Heart right ventricle (tissue), 16 donors: ENCODE data around the gene MAD1L1. TPM values are rescaled to one million over a fixed set of nuclear protein-coding genes. Genes with fewer than 3 reads are reported as not detected.

Experiments used
- ATAC-seq, 8 donors: fragments of 200-7000 bp; cut with Tn5 transposase; one replicate each; pipeline ENCODE4 v1.9.1; 2020; ENCODE audit warnings: mild to moderate bottlenecking in 8 of 8, moderate library complexity in 8 of 8, moderate number of reproducible peaks in 1 of 8
- DNase-seq, 2 donors: peaks; one replicate each; pipeline ENCODE4 v3.0.0-alpha.2; 2020
- H3K27ac ChIP-seq, 10 donors: fragments of 200-600 bp; sonication (generic) in 2 of 10; one replicate each; pipeline versions ENCODE4 v1.5.0 to v1.8.0; 2020 to 2022; ENCODE audit warnings: mild to moderate bottlenecking in 3 of 10
- H3K27me3 ChIP-seq, 7 donors: fragments of 200-600 bp; one replicate each; pipeline ENCODE4 v1.8.0; 2021 to 2022; ENCODE audit warnings: mild to moderate bottlenecking in 2 of 7
- H3K36me3 ChIP-seq, 9 donors: fragments of 200-600 bp; sonication (generic) in 1 of 9; one replicate each; pipeline versions ENCODE4 v1.5.0 to v1.8.0; 2020 to 2022; ENCODE audit warnings: mild to moderate bottlenecking in 2 of 9
- H3K4me1 ChIP-seq, 9 donors: fragments of 200-600 bp; sonication (generic) in 1 of 9; one replicate each; pipeline versions ENCODE4 v1.5.0 to v1.8.0; 2020 to 2022; ENCODE audit warnings: mild to moderate bottlenecking in 4 of 9
- H3K4me3 ChIP-seq, 10 donors: fragments of 200-600 bp; sonication (generic) in 2 of 10; one replicate each; pipeline versions ENCODE4 v1.5.0 to v1.8.0; 2020 to 2022; ENCODE audit warnings: mild to moderate bottlenecking in 7 of 10, moderate library complexity in 2 of 10
- H3K9me3 ChIP-seq, 11 donors: fragments of 200-600 bp in 10 of 11; sonication (generic) in 2 of 11; one replicate each; pipeline versions ENCODE4 v1.5.0 to v1.8.0; 2013 to 2022; ENCODE audit warnings: mild to moderate bottlenecking in 2 of 11, control low read depth in 1 of 11, moderate library complexity in 1 of 11
- CTCF ChIP-seq, 9 donors: fragments of 200-600 bp; sonication (generic) in 2 of 9; IDR thresholded peaks; one replicate each; pipeline versions ENCODE4 v1.5.0 to v1.8.0; 2021 to 2022; ENCODE audit warnings: antibody characterized with exemption in 9 of 9, mild to moderate bottlenecking in 5 of 9, moderate library complexity in 1 of 9
- WGBS, 2 donors: extraction: QIAGEN DNeasy Blood & Tissue Kit; methylation state at CpG; one replicate each; pipeline ENCODE4 v1.1.7; 2013; ENCODE audit warnings: inconsistent platforms in 1 of 2; 5-methylcytosine and 5-hydroxymethylcytosine counted together
- intact Hi-C, 10 donors: fragments of 100-400 bp; cut with DNase I; formaldehyde crosslinking; loops; one replicate each; pipeline versions ENCODE4 v1.11.1 to v1.14.2; 2022
- polyA plus RNA-seq, 2 donors: library from polyadenylated mRNA; stranded (reverse); fragments of 200-250 nt; gene quantifications; one replicate each; pipeline ENCODE4 v1.2.3, GENCODE V29; 2013
- total RNA-seq, 10 donors: library from RNA; stranded (reverse); fragmentation: NEBNext Ultra II Directional in 3 of 10; extraction: Animal tissue kit (Norgen Biotek cat#: 25700) in 3 of 10; gene quantifications; one replicate each; pipeline versions ENCODE4 v1.2.1 to v1.2.4, GENCODE V29; 2021 to 2023
- donor health status: Arrhythmogenic right ventricular cardiomyopathy.
- donor health status: ischemic (EF 13 %, LVEDD 7.1; RV severe dilation, severe dysfunction).
- donor health status: healthy with polysubstance abuse.
- donor health status: DM: no; HTN: yes; CAD: no.
- donor health status: DM: no; HTN: no; CAD: no.
- donor health status: ischemic (EF 25% LVEDD 6.9; RV normal size, moderate dysfunction).
- donor health status: ischemic (EF 25% LVEDD 5.7; RV mildly dilated, moderate dysfunction).
- donor health status: healthy.
- donor health status: DM: yes; HTN: yes; CAD: no.
- donor health status: Ischemic cardiomyopathy.
- donor health status: ischemic (EF 35%, LVEDD 5.7; RV mildly dilated, moderate dysfunction).
- donor health status: nonischemic (EF 11% LVEDD 7.7; RV severe dilation, severe dysfunction).
- donor health status: DM: yes; HTN: yes; CAD: no.
- donor health status: PGD.
- donor health status: ischemic (EF 29% LVEDD 5.4; RV normal size, mild dysfunction).
- donor health status: nonischemic (EF 23%, LVEDD 6.1; RV moderate dilation, normal function).

The MAD1L1 gene
- total and polyA plus RNA-seq, 12 donors: 13.8 to 46.8 (median 20.2) TPM

GRCh38 chr7:2116989-2117591 lies 115.7 kb downstream of the MAD1L1 start:
- Histone ChIP-seq H3K36me3 (peaks cover 0 to 3% (median 0%) of the 10 kb centered on the region in 9 donors), H3K27ac (peak overlapping the region; percentile 50 to 84 (median 72)), H3K4me1 (peaks cover 17 to 65% (median 44%) of the 10 kb centered on the region in 9 donors), H3K27me3 (no peaks in the 10 kb centered on the region), H3K9me3 (no peaks in the 10 kb centered on the region), H3K4me3 (no peak overlapping the region)
- peak in 4 of 9 donors; percentile 8 to 41 (median 28) for TF ChIP-seq CTCF (IDR thresholded peaks at IDR 0.05)
- 32 to 42% methylated on average over 10 to 11 of the region's 11 CpGs for WGBS, 2 donors
- peak; percentile 48 to 85 (median 80) for ATAC-seq
- intact Hi-C loops: loop anchor here in 2 of 10 donors (5.0 kb wide), 1 partner anchor 40 kb away; no protein-coding TSS in a partner anchor
- DNase-seq: peak; percentile 75 to 79

GRCh38 chr7:2116448-2116810 lies 116.3 kb downstream of the MAD1L1 start:
- TF ChIP-seq CTCF (IDR thresholded peaks at IDR 0.05): no peak
- ATAC-seq (peak in 1 of 8 donors; percentile 1), DNase-seq (no peak)
- peak overlapping the region; percentile 50 to 84 (median 72) for H3K27ac ChIP-seq
- H3K4me3 ChIP-seq: no peak overlapping the region
- WGBS, 2 donors: 66 to 75% methylated on average over 9 of the region's 9 CpGs
- H3K36me3 ChIP-seq: peaks cover 0 to 3% (median 0%) of the 10 kb centered on the region in 9 donors
- H3K27me3 ChIP-seq: no peaks in the 10 kb centered on the region
- no peaks in the 10 kb centered on the region for H3K9me3 ChIP-seq
- intact Hi-C loops: loop anchor here in 2 of 10 donors (5.0 kb wide), 1 partner anchor 41 kb away; no protein-coding TSS in a partner anchor
- peaks cover 17 to 66% (median 43%) of the 10 kb centered on the region in 9 donors for H3K4me1 ChIP-seq

GRCh38 chr7:2115760-2116447 lies 116.8 kb downstream of the MAD1L1 start:
- H3K4me1 ChIP-seq: peaks cover 14 to 65% (median 38%) of the 10 kb centered on the region in 9 donors
- peak; percentile 18 to 85 (median 71) for ATAC-seq
- H3K27me3 ChIP-seq: no peaks in the 10 kb centered on the region
- H3K4me3 ChIP-seq: no peak overlapping the region
- H3K9me3 ChIP-seq: no peaks in the 10 kb centered on the region
- TF ChIP-seq CTCF (IDR thresholded peaks at IDR 0.05): peak in 2 of 9 donors; percentile 21 to 24
- DNase-seq: peak; percentile 35 to 51
- peaks cover 0 to 3% (median 0%) of the 10 kb centered on the region in 9 donors for H3K36me3 ChIP-seq
- intact Hi-C loops: loop anchor here in 2 of 10 donors (5.0 kb wide), 1 partner anchor 41 kb away; no protein-coding TSS in a partner anchor
- 62 to 75% methylated on average over 25 of the region's 25 CpGs for WGBS, 2 donors
- H3K27ac ChIP-seq: peak overlapping the region; percentile 50 to 84 (median 72)

- Histone ChIP-seq H3K27ac (peak overlapping the region in 9 of 10 donors; percentile 59 to 84 (median 74)), H3K27me3 (no peaks in the 10 kb centered on the region), H3K9me3 (no peaks in the 10 kb centered on the region), H3K36me3 (peaks cover 0 to 3% (median 0%) of the 10 kb centered on the region in 9 donors), H3K4me1 (peaks cover 11 to 60% (median 30%) of the 10 kb centered on the region in 9 donors), H3K4me3 (no peak overlapping the region)
- no peak for ATAC-seq
- TF ChIP-seq CTCF (IDR thresholded peaks at IDR 0.05): no peak
- intact Hi-C loops: loop anchor here in 2 of 10 donors (5.0 kb wide), 2 partner anchors 42 to 82 kb away; no protein-coding TSS in a partner anchor
- 92 to 97% methylated on average over 49 of the region's 49 CpGs for WGBS, 2 donors
- no peak for DNase-seq
Observed at GRCh38 chr7:2114926-2115759, 117.6 kb downstream of the MAD1L1 start.
